DLD1 (cell line): Measurements from ENCODE around the gene CAMK1G.

ENCODE experiments used
- in situ Hi-C: cut with HindIII; loops from 2 replicates; pipeline ENCODE4 v1.10.0; 2017; ENCODE audit warnings: low sequenced_read_pairs

CAMK1G gene

GRCh38 chr1:209583408-209583807, at the start of gene CAMK1G:
Gene CAMK1G (plus strand): TSS chr1:209583714. CDS start chr1:209594984, 11,270 bp downstream.
- in situ Hi-C loops = no loop called here

GRCh38 chr1:209534496-209535250, 48.8 kb upstream of the CAMK1G start:
- in situ Hi-C loops = no loop called here

GRCh38 chr1:209536843-209537242, 46.7 kb upstream of the CAMK1G start:
- in situ Hi-C loops = no loop called here

GRCh38 chr1:209537336-209538114, 46.0 kb upstream of the CAMK1G start:
- in situ Hi-C loops = no loop called here

GRCh38 chr1:209539576-209539975, 43.9 kb upstream of the CAMK1G start:
- in situ Hi-C loops = no loop called here

- in situ Hi-C loops = no loop called here
Observed at GRCh38 chr1:209542585-209542984, 40.9 kb upstream of the CAMK1G start.

GRCh38 chr1:209544098-209544497, 39.4 kb upstream of the CAMK1G start:
- in situ Hi-C loops = no loop called here

- in situ Hi-C loops = no loop called here
Observed at GRCh38 chr1:209545423-209545822, 38.1 kb upstream of the CAMK1G start.

- in situ Hi-C loops = no loop called here
Observed at GRCh38 chr1:209546390-209547085, 37.0 kb upstream of the CAMK1G start.

GRCh38 chr1:209547626-209548025, 35.9 kb upstream of the CAMK1G start:
- in situ Hi-C loops = no loop called here

- in situ Hi-C loops = no loop called here
Observed at GRCh38 chr1:209549443-209550205, 33.9 kb upstream of the CAMK1G start.

- in situ Hi-C loops = no loop called here
Observed at GRCh38 chr1:209550519-209550918, 33.0 kb upstream of the CAMK1G start.

GRCh38 chr1:209552406-209553264, 30.9 kb upstream of the CAMK1G start:
- in situ Hi-C loops = no loop called here

- in situ Hi-C loops = no loop called here
Observed at GRCh38 chr1:209554761-209555611, 28.5 kb upstream of the CAMK1G start.

GRCh38 chr1:209556162-209556690, 27.3 kb upstream of the CAMK1G start:
- in situ Hi-C loops = no loop called here

- in situ Hi-C loops = no loop called here
Observed at GRCh38 chr1:209557221-209557620, 26.3 kb upstream of the CAMK1G start.

- in situ Hi-C loops = no loop called here
Observed at GRCh38 chr1:209560529-209560928, 23.0 kb upstream of the CAMK1G start.

GRCh38 chr1:209560952-209561351, 22.6 kb upstream of the CAMK1G start:
- in situ Hi-C loops = no loop called here

- in situ Hi-C loops = no loop called here
Observed at GRCh38 chr1:209561532-209561931, 22.0 kb upstream of the CAMK1G start.
